Measurements from ENCODE around the gene APOD.

Gene APOD

GRCh38 chr3:195587406-195587805 is 3.7 kb upstream of the APOD start:
- H3K9ac ChIP-seq: no peak overlapping the region
- H3K4me1 ChIP-seq (ENCODE audit: low read depth, poor library complexity, severe bottlenecking): peaks cover 28% of the 10 kb centered on the region
- no peak for TF ChIP-seq CTCF (conservative IDR thresholded peaks at IDR 0.05; ENCODE audit: low read depth, low read length)
- no peak overlapping the region for H2AFZ ChIP-seq (ENCODE audit: low read depth)
- no peaks in the 10 kb centered on the region for H3K36me3 ChIP-seq (ENCODE audit: insufficient read depth)
- peak overlapping the region; percentile 22; the same call in 1 of the 2 replicates for H3K4me2 ChIP-seq
- no peaks in the 10 kb centered on the region for H4K20me1 ChIP-seq (ENCODE audit: insufficient read depth)
- no peak overlapping the region for H3K4me3 ChIP-seq (IDR thresholded peaks at IDR 0.05; ENCODE audit: insufficient read depth, low read depth, low read length)
- peaks cover 22% of the 10 kb centered on the region; the same call in 1 of the 2 replicates for H3K27me3 ChIP-seq (ENCODE audit: insufficient read depth, low read depth)
- no peaks in the 10 kb centered on the region for H3K79me2 ChIP-seq (ENCODE audit: insufficient read depth, low read depth)
- H3K27ac ChIP-seq: no peak overlapping the region; the same call in 1 of the 2 replicates

GRCh38 chr3:195584543-195584870 is 767 bp upstream of the APOD start:
- peaks cover 39% of the 10 kb centered on the region for H3K4me1 ChIP-seq (ENCODE audit: low read depth, poor library complexity, severe bottlenecking)

GRCh38 chr3:195582947-195583346 is 793 bp downstream of the APOD start:
- Histone ChIP-seq H3K27me3 (ENCODE audit: insufficient read depth, low read depth) (peaks cover 14% of the 10 kb centered on the region; the same call in 1 of the 2 replicates), H3K36me3 (ENCODE audit: insufficient read depth) (no peaks in the 10 kb centered on the region), H3K79me2 (ENCODE audit: insufficient read depth, low read depth) (no peaks in the 10 kb centered on the region), H3K9ac (no peak overlapping the region), H4K20me1 (ENCODE audit: insufficient read depth) (no peaks in the 10 kb centered on the region), H3K4me1 (ENCODE audit: low read depth, poor library complexity, severe bottlenecking) (peaks cover 37% of the 10 kb centered on the region), H3K27ac (no peak overlapping the region), H3K4me2 (no peak overlapping the region), H2AFZ (ENCODE audit: low read depth) (no peak overlapping the region), H3K4me3 (IDR thresholded peaks at IDR 0.05; ENCODE audit: insufficient read depth, low read depth, low read length) (no peak overlapping the region)
- no peak for TF ChIP-seq CTCF (conservative IDR thresholded peaks at IDR 0.05; ENCODE audit: low read depth, low read length)

More at GRCh38 chr3:195584543-195584870, 767 bp upstream of the APOD start:
- Histone ChIP-seq H4K20me1 (ENCODE audit: insufficient read depth) (no peaks in the 10 kb centered on the region), H2AFZ (ENCODE audit: low read depth) (no peak overlapping the region), H3K79me2 (ENCODE audit: insufficient read depth, low read depth) (no peaks in the 10 kb centered on the region), H3K4me3 (IDR thresholded peaks at IDR 0.05; ENCODE audit: insufficient read depth, low read depth, low read length) (no peak overlapping the region), H3K36me3 (ENCODE audit: insufficient read depth) (no peaks in the 10 kb centered on the region), H3K27me3 (ENCODE audit: insufficient read depth, low read depth) (peaks cover 22% of the 10 kb centered on the region; the same call in 1 of the 2 replicates), H3K4me2 (no peak overlapping the region), H3K9ac (no peak overlapping the region), H3K27ac (no peak overlapping the region)
- TF ChIP-seq CTCF (conservative IDR thresholded peaks at IDR 0.05; ENCODE audit: low read depth, low read length): no peak

GRCh38 chr3:195580744-195581443 is 2.8 kb downstream of the APOD start:
- no peak overlapping the region for H3K4me2 ChIP-seq

More at GRCh38 chr3:195580744-195581443, 2.8 kb downstream of the APOD start:
- H3K27ac ChIP-seq: no peak overlapping the region
- no peak for TF ChIP-seq CTCF (conservative IDR thresholded peaks at IDR 0.05; ENCODE audit: low read depth, low read length)
- H3K9ac ChIP-seq: no peak overlapping the region
- peaks cover 8% of the 10 kb centered on the region; the same call in 1 of the 2 replicates for H3K27me3 ChIP-seq (ENCODE audit: insufficient read depth, low read depth)
- no peaks in the 10 kb centered on the region for H4K20me1 ChIP-seq (ENCODE audit: insufficient read depth)
- no peaks in the 10 kb centered on the region for H3K79me2 ChIP-seq (ENCODE audit: insufficient read depth, low read depth)
- no peak overlapping the region for H3K4me3 ChIP-seq (IDR thresholded peaks at IDR 0.05; ENCODE audit: insufficient read depth, low read depth, low read length)
- no peak overlapping the region for H2AFZ ChIP-seq (ENCODE audit: low read depth)
- peaks cover 16% of the 10 kb centered on the region for H3K4me1 ChIP-seq (ENCODE audit: low read depth, poor library complexity, severe bottlenecking)
- no peaks in the 10 kb centered on the region for H3K36me3 ChIP-seq (ENCODE audit: insufficient read depth)

All from KMS-11 (cell line).